ENCODE results near the gene PALMD. TPM values are rescaled to one million over a fixed set of nuclear protein-coding genes. Genes with fewer than 3 reads are reported as not detected.

Gene PALMD
- total and polyA plus RNA-seq, 2 donors from 2014 or later = 10.1 to 25.2 TPM

- DNase-seq (no peak), FAIRE-seq (no peak)
- H3K27ac ChIP-seq (ENCODE audit: low read depth in 2 of 2, low read length in 2 of 2) = no peak overlapping the region
- TF ChIP-seq, protein P1, sequence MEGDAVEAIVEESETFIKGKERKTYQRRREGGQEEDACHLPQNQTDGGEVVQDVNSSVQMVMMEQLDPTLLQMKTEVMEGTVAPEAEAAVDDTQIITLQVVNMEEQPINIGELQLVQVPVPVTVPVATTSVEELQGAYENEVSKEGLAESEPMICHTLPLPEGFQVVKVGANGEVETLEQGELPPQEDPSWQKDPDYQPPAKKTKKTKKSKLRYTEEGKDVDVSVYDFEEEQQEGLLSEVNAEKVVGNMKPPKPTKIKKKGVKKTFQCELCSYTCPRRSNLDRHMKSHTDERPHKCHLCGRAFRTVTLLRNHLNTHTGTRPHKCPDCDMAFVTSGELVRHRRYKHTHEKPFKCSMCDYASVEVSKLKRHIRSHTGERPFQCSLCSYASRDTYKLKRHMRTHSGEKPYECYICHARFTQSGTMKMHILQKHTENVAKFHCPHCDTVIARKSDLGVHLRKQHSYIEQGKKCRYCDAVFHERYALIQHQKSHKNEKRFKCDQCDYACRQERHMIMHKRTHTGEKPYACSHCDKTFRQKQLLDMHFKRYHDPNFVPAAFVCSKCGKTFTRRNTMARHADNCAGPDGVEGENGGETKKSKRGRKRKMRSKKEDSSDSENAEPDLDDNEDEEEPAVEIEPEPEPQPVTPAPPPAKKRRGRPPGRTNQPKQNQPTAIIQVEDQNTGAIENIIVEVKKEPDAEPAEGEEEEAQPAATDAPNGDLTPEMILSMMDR (IDR thresholded peaks at IDR 0.05; ENCODE audit: borderline replicate concordance, extremely low read depth, insufficient read depth) = no peak
- H3K9me3 ChIP-seq (ENCODE audit: control insufficient read depth in 2 of 3, insufficient read depth in 1 of 3, low read length in 3 of 3) = no peaks in the 10 kb centered on the region
- no peak overlapping the region for H3K4me3 ChIP-seq (ENCODE audit: low read length in 3 of 3)
- no peaks in the 10 kb centered on the region for H3K36me3 ChIP-seq (ENCODE audit: control insufficient read depth in 2 of 3, insufficient read depth in 3 of 3, low read length in 3 of 3)
- H3K27me3 ChIP-seq (ENCODE audit: control insufficient read depth, insufficient read depth, low read length) = no peaks in the 10 kb centered on the region
- intact Hi-C loops (cut with DNase I) = no loop called here
- no peaks in the 10 kb centered on the region for H3K4me1 ChIP-seq (ENCODE audit: control insufficient read depth in 2 of 3, insufficient read depth in 2 of 3, low read depth in 1 of 3, low read length in 3 of 3)
- H3K9ac ChIP-seq (ENCODE audit: low read length in 3 of 3) = no peak overlapping the region
Observed at GRCh38 chr1:99700020-99700419, 54.1 kb downstream of the PALMD start.

GRCh38 chr1:99702221-99702620 lies 56.3 kb downstream of the PALMD start:
- intact Hi-C loops (cut with DNase I) = no loop called here
- TF ChIP-seq, protein P1 (IDR thresholded peaks at IDR 0.05; ENCODE audit: borderline replicate concordance, extremely low read depth, insufficient read depth) = no peak
- Histone ChIP-seq H3K27ac (ENCODE audit: low read depth in 2 of 2, low read length in 2 of 2) (no peak overlapping the region), H3K4me1 (ENCODE audit: control insufficient read depth in 2 of 3, insufficient read depth in 2 of 3, low read depth in 1 of 3, low read length in 3 of 3) (no peaks in the 10 kb centered on the region), H3K36me3 (ENCODE audit: control insufficient read depth in 2 of 3, insufficient read depth in 3 of 3, low read length in 3 of 3) (no peaks in the 10 kb centered on the region), H3K9me3 (ENCODE audit: control insufficient read depth in 2 of 3, insufficient read depth in 1 of 3, low read length in 3 of 3) (no peaks in the 10 kb centered on the region), H3K4me3 (ENCODE audit: low read length in 3 of 3) (no peak overlapping the region), H3K27me3 (ENCODE audit: control insufficient read depth, insufficient read depth, low read length) (no peaks in the 10 kb centered on the region), H3K9ac (ENCODE audit: low read length in 3 of 3) (no peak overlapping the region)
- DNase-seq = no peak
- FAIRE-seq = no peak

DNA sequence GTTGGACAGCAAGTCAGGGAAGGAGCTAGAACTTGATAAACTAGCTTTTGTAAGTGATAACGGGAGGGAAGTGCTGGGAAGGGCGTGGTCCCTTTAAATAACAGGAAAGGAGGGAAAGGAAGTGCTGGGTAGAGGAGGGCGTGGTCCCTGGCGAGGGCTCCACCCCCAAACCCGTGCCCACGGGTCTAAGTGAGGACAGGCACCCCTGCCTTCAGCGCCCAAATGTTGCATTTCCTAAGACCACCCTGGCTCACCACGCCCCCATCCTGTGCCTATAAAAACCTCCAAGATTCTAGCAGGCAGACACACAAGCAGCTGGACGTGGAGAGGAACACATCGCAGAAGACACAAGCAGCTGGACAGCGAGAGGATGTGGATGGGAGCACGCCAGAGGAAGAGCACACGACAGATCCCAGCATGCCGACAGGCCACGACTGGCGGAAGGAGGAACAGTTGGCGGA lies 58.5 kb downstream of the PALMD start:
- intact Hi-C loops (cut with DNase I) = no loop called here
- Histone ChIP-seq H3K27ac (ENCODE audit: low read depth in 2 of 2, low read length in 2 of 2) (no peak overlapping the region), H3K9me3 (ENCODE audit: control insufficient read depth in 2 of 3, insufficient read depth in 1 of 3, low read length in 3 of 3) (no peaks in the 10 kb centered on the region), H3K27me3 (ENCODE audit: control insufficient read depth, insufficient read depth, low read length) (no peaks in the 10 kb centered on the region), H3K4me1 (ENCODE audit: control insufficient read depth in 2 of 3, insufficient read depth in 2 of 3, low read depth in 1 of 3, low read length in 3 of 3) (no peaks in the 10 kb centered on the region), H3K9ac (ENCODE audit: low read length in 3 of 3) (no peak overlapping the region), H3K36me3 (ENCODE audit: control insufficient read depth in 2 of 3, insufficient read depth in 3 of 3, low read length in 3 of 3) (peaks cover 0 to 4% (median 0%) of the 10 kb centered on the region in 3 donors), H3K4me3 (ENCODE audit: low read length in 3 of 3) (no peak overlapping the region)
- TF ChIP-seq, protein P1 (IDR thresholded peaks at IDR 0.05; ENCODE audit: borderline replicate concordance, extremely low read depth, insufficient read depth) = no peak
- DNase-seq (peak in 1 of 5 donors; percentile 67), FAIRE-seq (no peak)

DNA sequence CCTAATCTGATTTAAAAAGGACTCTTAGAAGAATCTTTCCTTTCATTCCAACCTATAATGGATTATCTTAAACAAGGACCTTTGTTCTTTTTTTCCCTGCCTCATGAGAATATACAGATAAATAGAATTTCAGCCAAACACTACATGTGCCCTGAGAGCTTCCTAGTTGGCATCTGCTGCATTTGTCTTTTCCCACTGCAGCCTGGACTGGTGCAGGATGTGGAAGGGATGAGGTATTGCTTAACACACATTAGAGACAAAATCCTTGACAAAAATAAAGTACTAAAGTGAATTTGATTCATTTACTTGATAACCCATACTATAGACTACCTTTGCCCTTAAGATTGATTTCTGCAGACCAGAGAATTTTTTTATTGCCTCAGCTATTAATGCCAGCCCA lies 59.5 kb downstream of the PALMD start:
- FAIRE-seq (no peak), DNase-seq (no peak)
- H3K36me3 ChIP-seq (ENCODE audit: control insufficient read depth in 2 of 3, insufficient read depth in 3 of 3, low read length in 3 of 3) = peaks cover 0 to 4% (median 0%) of the 10 kb centered on the region in 3 donors
- intact Hi-C loops (cut with DNase I) = no loop called here
- TF ChIP-seq, protein P1 (IDR thresholded peaks at IDR 0.05; ENCODE audit: borderline replicate concordance, extremely low read depth, insufficient read depth) = no peak
- no peaks in the 10 kb centered on the region for H3K9me3 ChIP-seq (ENCODE audit: control insufficient read depth in 2 of 3, insufficient read depth in 1 of 3, low read length in 3 of 3)
- H3K4me1 ChIP-seq (ENCODE audit: control insufficient read depth in 2 of 3, insufficient read depth in 2 of 3, low read depth in 1 of 3, low read length in 3 of 3) = no peaks in the 10 kb centered on the region
- H3K4me3 ChIP-seq (ENCODE audit: low read length in 3 of 3) = no peak overlapping the region
- H3K27ac ChIP-seq (ENCODE audit: low read depth in 2 of 2, low read length in 2 of 2) = peak overlapping the region in 1 of 2 donors; percentile 14
- no peaks in the 10 kb centered on the region for H3K27me3 ChIP-seq (ENCODE audit: control insufficient read depth, insufficient read depth, low read length)
- no peak overlapping the region for H3K9ac ChIP-seq (ENCODE audit: low read length in 3 of 3)
